ENCODE results near the gene GSN.

The GSN gene

DNA sequence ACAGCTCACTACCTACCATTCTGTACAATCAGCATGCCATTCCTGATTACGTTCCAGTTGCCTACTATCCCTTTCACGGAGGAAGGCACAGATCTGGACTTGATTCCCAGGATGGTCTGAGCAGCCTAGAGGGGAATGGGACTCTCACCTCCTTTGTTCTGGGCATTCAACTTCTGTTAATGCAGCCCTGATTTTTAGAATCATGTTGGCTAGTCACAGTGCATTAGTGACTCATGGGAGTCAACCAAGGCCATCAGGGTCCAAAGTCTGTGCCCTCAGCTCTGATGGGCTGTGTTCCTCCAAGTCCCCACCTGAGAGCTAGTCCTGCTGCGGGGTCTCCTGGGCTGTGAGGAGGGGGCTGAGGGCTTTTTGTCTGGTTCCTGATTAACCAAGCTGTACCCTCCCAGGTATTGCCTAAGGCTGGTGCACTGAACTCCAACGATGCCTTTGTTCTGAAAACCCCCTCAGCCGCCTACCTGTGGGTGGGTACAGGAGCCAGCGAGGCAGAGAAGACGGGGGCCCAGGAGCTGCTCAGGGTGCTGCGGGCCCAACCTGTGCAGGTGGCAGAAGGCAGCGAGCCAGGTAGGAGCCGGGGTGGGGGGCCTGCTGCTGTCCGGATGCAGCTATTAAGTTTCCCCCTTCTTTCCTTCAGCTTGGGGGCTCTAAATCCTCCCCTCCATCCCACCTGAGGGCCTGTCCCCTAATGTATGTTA, 59.1 kb downstream of the GSN start:
- Mint-ChIP-seq H3K4me3 (no peak overlapping the region), H3K27ac (peak overlapping the region in 1 of 2 donors; percentile 49), H3K4me1 (ENCODE audit: low read depth in 2 of 2) (peaks cover 23 to 25% of the 10 kb centered on the region in 2 donors), H3K9me3 (no peaks in the 10 kb centered on the region), H3K27me3 (no peaks in the 10 kb centered on the region), H3K36me3 (ENCODE audit: insufficient read depth) (peaks cover 12% of the 10 kb centered on the region)
- ATAC-seq (replicated peaks) (no peak), DNase-seq (no peak)

DNA sequence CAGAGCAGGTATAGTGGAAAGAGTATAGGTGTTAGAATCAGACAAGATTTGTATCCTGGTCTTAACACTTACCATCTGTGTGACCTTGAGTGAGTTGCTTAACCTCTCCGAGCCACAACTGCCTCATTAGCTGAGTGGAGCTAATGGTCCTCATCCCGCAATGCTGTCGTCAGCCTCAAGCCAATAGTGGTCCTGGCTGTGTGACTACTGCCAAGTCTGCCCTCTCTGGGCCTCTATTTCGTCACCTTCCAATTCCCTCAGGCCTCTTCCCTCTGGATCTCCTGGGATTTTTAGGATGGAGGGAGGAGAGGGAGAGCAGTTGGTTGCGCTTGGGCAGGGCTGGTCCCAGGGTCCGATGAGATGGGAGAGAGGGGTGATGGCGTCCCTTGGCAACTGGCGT, 60.5 kb downstream of the GSN start:
- no peak for ATAC-seq (replicated peaks)

DNA sequence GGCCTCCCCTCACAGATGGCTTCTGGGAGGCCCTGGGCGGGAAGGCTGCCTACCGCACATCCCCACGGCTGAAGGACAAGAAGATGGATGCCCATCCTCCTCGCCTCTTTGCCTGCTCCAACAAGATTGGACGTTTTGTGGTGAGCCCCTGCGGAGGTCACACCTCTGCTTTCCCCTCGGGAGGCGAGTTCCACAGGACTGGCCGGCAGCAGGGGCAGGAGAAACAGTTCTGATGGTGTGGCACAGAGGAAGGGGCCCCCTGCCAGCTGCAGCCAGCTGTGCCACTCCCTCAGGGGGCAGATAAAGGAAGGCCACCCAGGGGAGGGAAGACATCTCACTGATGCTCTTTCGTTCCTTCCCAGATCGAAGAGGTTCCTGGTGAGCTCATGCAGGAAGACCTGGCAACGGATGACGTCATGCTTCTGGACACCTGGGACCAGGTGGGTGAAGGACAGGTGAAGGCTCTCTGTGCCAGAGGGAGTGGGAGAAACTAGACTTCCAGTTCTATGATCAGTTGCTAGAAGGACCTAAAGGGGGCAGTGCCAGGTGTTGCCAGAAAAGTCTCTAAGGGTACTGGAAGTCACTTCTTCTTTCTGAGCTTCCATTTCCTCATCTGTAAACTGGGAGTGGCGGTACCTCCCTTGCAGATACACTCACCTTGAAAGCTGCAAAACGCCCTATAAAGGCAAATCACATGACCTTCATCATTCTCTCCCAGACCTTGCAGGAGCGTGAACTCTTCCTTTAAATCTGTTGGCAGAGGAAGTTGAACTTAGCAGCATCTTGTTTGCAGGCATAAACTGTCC, 61.1 kb downstream of the GSN start:
- Mint-ChIP-seq H3K4me1 (ENCODE audit: low read depth in 2 of 2) (peaks cover 17 to 18% of the 10 kb centered on the region in 2 donors), H3K4me3 (no peak overlapping the region), H3K9me3 (no peaks in the 10 kb centered on the region), H3K27me3 (no peaks in the 10 kb centered on the region), H3K36me3 (ENCODE audit: insufficient read depth) (peaks cover 7% of the 10 kb centered on the region), H3K27ac (peak overlapping the region in 1 of 2 donors; percentile 62)
- no peak for DNase-seq
- ATAC-seq (replicated peaks), result no peak

More for the DNA sequence above, 60.5 kb downstream of the GSN start:
- Mint-ChIP-seq H3K36me3 (ENCODE audit: insufficient read depth) (peaks cover 9% of the 10 kb centered on the region), H3K9me3 (no peaks in the 10 kb centered on the region), H3K27ac (peak overlapping the region in 1 of 2 donors; percentile 28), H3K4me1 (ENCODE audit: low read depth in 2 of 2) (peaks cover 17 to 18% of the 10 kb centered on the region in 2 donors), H3K4me3 (no peak overlapping the region), H3K27me3 (no peaks in the 10 kb centered on the region)
- no peak for DNase-seq

DNA sequence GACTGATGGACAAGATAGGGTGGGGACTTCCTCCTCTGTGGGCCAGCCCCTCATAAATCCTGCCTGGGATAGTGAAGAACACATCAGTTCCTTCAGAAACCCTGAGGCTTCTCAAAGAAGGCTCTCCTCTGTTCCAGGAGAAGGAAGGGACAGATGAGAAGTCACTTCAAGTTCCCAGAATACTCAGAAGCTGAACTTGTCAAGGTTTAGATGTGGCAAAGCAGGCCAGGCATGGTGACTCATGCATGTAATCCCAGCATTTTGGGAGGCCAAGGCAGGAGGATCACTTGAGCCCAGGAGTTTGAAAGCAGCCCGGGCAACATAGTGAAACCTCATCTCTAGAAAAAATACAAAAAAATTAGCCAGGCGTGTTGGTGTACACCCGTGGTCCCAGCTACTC, 63.6 kb downstream of the GSN start:
- Mint-ChIP-seq H3K9me3 (no peaks in the 10 kb centered on the region), H3K36me3 (ENCODE audit: insufficient read depth) (peaks cover 18% of the 10 kb centered on the region), H3K27ac (peak overlapping the region; percentile 30 to 84), H3K4me1 (ENCODE audit: low read depth in 2 of 2) (peaks cover 6 to 13% of the 10 kb centered on the region in 2 donors), H3K27me3 (no peaks in the 10 kb centered on the region), H3K4me3 (no peak overlapping the region)
- ATAC-seq (replicated peaks), result no peak
- DNase-seq, result no peak

DNA sequence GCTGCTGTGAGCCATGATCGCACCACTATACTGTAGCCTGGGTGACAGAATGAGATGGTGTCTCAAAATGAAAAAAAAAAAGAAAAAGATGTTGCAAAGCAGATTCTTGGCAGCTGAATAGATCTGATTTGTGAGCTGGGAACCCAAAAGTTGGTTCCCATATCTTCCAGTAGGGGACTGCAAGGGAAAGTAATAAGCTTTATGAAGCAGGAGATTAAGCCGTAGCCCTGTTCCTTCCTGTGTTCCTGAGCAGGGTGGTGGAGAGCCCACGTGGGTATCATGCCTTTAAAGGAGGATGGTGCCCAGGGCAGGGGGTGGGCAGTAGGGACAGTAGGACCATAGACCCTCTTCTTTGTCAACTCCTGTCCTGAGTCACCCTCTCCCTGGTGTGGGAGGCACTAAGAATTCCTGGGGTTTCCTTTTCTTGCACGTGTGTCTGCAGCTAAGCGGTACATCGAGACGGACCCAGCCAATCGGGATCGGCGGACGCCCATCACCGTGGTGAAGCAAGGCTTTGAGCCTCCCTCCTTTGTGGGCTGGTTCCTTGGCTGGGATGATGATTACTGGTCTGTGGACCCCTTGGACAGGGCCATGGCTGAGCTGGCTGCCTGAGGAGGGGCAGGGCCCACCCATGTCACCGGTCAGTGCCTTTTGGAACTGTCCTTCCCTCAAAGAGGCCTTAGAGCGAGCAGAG, 64.2 kb downstream of the GSN start:
- peaks cover 19% of the 10 kb centered on the region for H3K36me3 Mint-ChIP-seq (ENCODE audit: insufficient read depth)
- no peaks in the 10 kb centered on the region for H3K27me3 Mint-ChIP-seq
- no peak for DNase-seq
- peaks cover 12 to 13% of the 10 kb centered on the region in 2 donors for H3K4me1 Mint-ChIP-seq (ENCODE audit: low read depth in 2 of 2)
- no peak overlapping the region for H3K4me3 Mint-ChIP-seq
- no peak for ATAC-seq (replicated peaks)
- H3K9me3 Mint-ChIP-seq, result no peaks in the 10 kb centered on the region
- peak overlapping the region; percentile 30 to 84 for H3K27ac Mint-ChIP-seq

DNA sequence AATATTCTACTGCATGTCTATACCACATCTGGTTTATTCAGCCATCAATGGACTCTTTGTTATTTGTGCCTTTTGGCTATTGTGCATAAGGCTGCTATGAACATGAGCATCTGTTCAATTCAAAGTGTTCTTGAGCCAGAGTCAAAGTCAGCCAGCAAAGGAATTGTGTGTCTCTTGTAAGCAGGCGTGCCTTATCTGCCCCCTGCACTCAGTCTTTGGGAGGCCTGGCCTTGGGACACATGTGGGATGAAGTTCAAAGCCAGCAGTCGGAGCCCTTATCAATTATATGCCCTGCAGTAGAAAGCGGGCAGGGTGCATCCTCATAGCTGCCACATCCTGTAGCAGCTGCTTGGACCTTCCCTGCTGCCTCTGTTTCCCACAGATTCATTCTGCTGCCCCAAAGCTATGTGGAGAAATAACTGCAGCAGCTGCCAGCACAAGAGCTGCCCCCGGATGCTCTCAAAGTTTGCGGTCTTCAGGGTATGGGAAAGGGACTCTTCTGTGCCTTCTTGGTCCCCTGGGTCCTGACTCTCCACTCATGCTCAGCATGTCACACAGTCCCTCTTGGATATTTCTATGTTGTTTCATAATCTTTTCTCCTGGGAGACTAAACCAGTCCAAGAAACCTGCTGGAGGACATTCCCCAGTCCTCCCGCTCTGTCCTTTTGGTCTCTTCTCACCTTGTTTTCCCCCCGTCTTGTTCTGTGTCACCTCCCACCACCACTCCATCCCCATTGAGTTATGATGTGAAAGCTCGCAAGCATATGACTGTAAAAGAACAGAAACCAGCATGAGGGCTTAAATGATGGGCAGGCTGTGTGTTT, 66.2 kb downstream of the GSN start:
- ATAC-seq (replicated peaks) (no peak), DNase-seq (no peak)
- H3K36me3 Mint-ChIP-seq (ENCODE audit: insufficient read depth), result peaks cover 33% of the 10 kb centered on the region
- peak overlapping the region in 1 of 2 donors; percentile 87 for H3K27ac Mint-ChIP-seq
- H3K4me1 Mint-ChIP-seq (ENCODE audit: low read depth in 2 of 2), result peaks cover 15 to 18% of the 10 kb centered on the region in 2 donors
- no peaks in the 10 kb centered on the region for H3K9me3 Mint-ChIP-seq
- H3K4me3 Mint-ChIP-seq, result no peak overlapping the region
- no peaks in the 10 kb centered on the region for H3K27me3 Mint-ChIP-seq

DNA sequence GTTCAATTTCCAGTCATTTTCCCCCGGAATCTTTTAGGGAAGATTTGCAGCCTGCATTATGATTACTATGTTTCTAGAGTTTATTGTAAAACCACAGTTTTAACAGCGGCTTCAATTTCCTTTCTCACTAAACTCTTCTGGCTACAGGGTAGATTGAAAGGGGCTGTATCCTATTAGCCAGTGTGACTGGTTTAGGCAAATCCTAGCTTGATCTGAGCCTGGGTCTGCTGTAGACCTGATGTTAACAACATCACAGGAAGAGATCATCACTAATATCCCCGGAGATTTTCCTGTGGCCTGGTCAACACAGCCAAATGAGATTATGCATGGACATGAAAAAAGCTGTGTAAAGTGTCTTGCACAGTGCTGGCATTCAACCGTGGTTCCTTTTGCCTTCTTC, 68.7 kb downstream of the GSN start:
- Mint-ChIP-seq H3K4me3 (no peak overlapping the region), H3K4me1 (ENCODE audit: low read depth in 2 of 2) (peaks cover 20 to 33% of the 10 kb centered on the region in 2 donors), H3K36me3 (ENCODE audit: insufficient read depth) (peaks cover 53% of the 10 kb centered on the region), H3K27ac (peak overlapping the region in 1 of 2 donors; percentile 35), H3K9me3 (no peaks in the 10 kb centered on the region), H3K27me3 (no peaks in the 10 kb centered on the region)
- DNase-seq (no peak), ATAC-seq (replicated peaks) (no peak)

DNA sequence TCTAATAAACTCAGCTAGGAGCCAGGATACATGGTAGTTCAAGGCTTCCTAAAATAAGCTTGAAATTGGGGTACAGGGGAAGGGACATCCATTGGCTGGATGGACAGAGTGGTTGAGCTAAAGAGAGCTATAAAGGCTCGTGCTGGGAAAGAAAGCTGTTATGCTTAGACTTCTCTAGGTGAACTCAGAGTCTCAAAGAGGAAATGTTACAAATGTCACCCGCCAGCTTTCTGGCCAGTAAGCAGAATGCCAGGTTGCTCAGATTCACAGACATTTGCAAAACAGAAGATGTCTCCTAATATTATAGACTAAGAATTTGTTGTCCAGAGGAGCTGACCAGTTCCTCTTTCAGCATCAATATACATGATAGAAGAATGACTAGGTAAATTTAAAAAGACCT, 71.5 kb downstream of the GSN start:
- DNase-seq, result no peak
- H3K27ac Mint-ChIP-seq, result peak overlapping the region in 1 of 2 donors; percentile 88
- peaks cover 75% of the 10 kb centered on the region for H3K36me3 Mint-ChIP-seq (ENCODE audit: insufficient read depth)
- no peak for ATAC-seq (replicated peaks)
- H3K9me3 Mint-ChIP-seq, result no peaks in the 10 kb centered on the region
- H3K4me3 Mint-ChIP-seq, result no peak overlapping the region
- H3K27me3 Mint-ChIP-seq, result no peaks in the 10 kb centered on the region
- H3K4me1 Mint-ChIP-seq (ENCODE audit: low read depth in 2 of 2), result peaks cover 25 to 41% of the 10 kb centered on the region in 2 donors

DNA sequence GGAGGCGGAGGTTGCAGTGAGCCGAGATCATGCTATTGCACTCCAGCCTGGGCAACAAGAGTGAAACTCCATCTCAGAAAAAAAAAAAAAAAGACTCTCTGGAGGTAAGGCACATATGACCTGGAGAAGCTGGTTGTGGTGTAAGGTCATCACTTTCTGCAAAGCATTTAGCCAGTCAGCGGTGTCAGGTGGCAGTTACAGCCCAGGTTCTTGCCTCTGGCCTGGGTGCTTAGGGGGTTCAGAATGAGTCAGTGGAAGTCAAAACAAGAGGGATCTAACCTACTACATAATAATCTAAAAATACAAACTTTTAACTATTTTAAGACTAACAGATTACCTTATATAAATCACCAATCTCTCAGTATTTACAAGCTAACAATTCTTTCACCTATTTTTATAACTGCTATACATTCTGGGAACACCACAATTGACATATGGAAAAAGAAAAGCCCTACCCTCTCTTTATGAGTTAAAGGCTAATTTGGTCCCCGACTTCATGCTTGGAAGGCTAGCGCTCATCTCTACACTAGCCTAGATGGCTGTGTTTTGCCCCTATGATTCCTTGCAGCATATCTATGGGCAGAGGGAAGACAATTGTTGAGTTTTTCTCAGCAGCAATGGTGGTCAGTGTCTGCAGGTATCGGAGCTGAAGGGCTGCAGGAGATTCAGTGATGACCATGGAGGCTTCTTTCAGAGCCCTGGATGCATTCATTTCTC, 72.9 kb downstream of the GSN start:
- H3K27me3 Mint-ChIP-seq, result no peaks in the 10 kb centered on the region
- ATAC-seq (replicated peaks) (no peak), DNase-seq (no peak)
- H3K9me3 Mint-ChIP-seq, result no peaks in the 10 kb centered on the region
- no peak overlapping the region for H3K4me3 Mint-ChIP-seq
- H3K4me1 Mint-ChIP-seq (ENCODE audit: low read depth in 2 of 2), result peaks cover 31 to 49% of the 10 kb centered on the region in 2 donors
- peak overlapping the region; percentile 56 to 78 for H3K27ac Mint-ChIP-seq
- peaks cover 82% of the 10 kb centered on the region for H3K36me3 Mint-ChIP-seq (ENCODE audit: insufficient read depth)

DNA sequence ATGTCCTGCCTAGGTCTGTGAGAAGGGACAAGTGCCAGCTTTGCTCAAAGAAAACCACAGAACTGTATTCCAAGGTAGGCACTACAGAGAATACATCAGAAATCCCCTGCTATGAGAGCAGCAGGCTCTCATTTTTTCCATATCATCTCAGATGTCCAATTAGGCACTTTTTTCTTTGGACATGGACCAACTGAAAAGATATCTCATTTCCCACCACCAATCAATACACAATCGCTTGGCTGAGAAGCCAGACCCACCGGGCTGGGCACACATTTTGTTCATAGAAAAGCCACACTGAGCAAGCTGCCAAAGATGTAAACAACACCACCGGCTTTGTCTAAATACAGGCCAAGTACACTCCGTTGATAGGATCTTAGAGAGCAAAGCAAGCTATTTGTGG, 76.2 kb downstream of the GSN start:
- no peaks in the 10 kb centered on the region for H3K27me3 Mint-ChIP-seq
- H3K9me3 Mint-ChIP-seq, result no peaks in the 10 kb centered on the region
- DNase-seq, result no peak
- peak overlapping the region in 1 of 2 donors; percentile 62 for H3K27ac Mint-ChIP-seq
- peaks cover 34 to 58% of the 10 kb centered on the region in 2 donors for H3K4me1 Mint-ChIP-seq (ENCODE audit: low read depth in 2 of 2)
- ATAC-seq (replicated peaks), result no peak
- peaks cover 84% of the 10 kb centered on the region for H3K36me3 Mint-ChIP-seq (ENCODE audit: insufficient read depth)
- no peak overlapping the region for H3K4me3 Mint-ChIP-seq

DNA sequence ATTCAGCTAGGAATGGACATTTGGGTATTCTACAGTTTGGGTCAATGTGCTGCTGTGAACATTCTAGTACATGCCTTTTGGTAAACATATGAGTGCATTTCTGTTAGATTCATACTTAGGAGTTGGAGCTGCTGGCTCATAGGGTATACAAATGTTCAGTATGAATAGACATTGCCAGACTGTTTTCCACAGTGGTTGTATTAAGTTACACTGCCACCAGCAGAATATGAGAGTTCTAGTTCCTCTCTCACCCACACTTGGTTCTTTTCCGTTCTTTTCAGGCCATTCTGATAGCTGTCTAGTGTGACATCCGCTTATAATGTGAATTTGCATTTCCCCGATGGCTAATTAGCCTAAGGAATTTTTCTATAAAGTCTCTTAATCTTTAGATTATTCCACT, 77.1 kb downstream of the GSN start:
- H3K4me1 Mint-ChIP-seq (ENCODE audit: low read depth in 2 of 2), result peaks cover 36 to 52% of the 10 kb centered on the region in 2 donors
- no peak overlapping the region for H3K27ac Mint-ChIP-seq
- H3K4me3 Mint-ChIP-seq, result no peak overlapping the region
- ATAC-seq (replicated peaks) (no peak), DNase-seq (no peak)
- H3K9me3 Mint-ChIP-seq, result no peaks in the 10 kb centered on the region
- H3K36me3 Mint-ChIP-seq (ENCODE audit: insufficient read depth), result peaks cover 83% of the 10 kb centered on the region
- no peaks in the 10 kb centered on the region for H3K27me3 Mint-ChIP-seq

DNA sequence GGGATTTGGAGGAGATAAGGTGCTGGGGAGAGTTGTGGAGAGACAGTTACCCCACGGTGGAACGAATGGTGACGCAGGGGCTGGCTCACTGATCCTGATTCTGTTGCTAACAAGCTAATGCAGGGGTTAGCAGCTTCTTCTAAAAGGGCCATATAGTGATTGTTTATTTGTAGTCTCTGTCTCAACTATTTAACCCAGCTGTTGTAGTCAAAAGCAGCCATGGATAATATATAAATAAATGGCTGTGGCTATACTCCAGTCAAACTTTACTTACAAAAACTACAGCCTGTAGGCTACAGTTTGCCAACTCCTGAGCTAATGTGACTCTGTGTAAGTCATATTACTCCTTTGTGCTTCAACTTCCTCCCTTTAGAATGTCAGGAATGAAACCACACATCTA, 80.3 kb downstream of the GSN start:
- Mint-ChIP-seq H3K36me3 (ENCODE audit: insufficient read depth) (peaks cover 74% of the 10 kb centered on the region), H3K4me1 (ENCODE audit: low read depth in 2 of 2) (peaks cover 45 to 67% of the 10 kb centered on the region in 2 donors), H3K27me3 (no peaks in the 10 kb centered on the region), H3K9me3 (no peaks in the 10 kb centered on the region), H3K27ac (no peak overlapping the region), H3K4me3 (no peak overlapping the region)
- DNase-seq, result no peak
- no peak for ATAC-seq (replicated peaks)
